ENCODE measurements around the gene FUT7.

GRCh38 chr9:137077758-137078693 lies 46.1 kb upstream of the FUT7 start:
- no peak for TF ChIP-seq CTCF (IDR thresholded peaks at IDR 0.05)
- no peak for TF ChIP-seq ZFX (IDR thresholded peaks at IDR 0.05; ENCODE audit: borderline replicate concordance)
